Vagina (tissue), 2 donors: ENCODE measurements around the gene EEF1AKMT4. TPM values are rescaled to one million over a fixed set of nuclear protein-coding genes. Genes with fewer than 3 reads are reported as not detected.

Experiments
- DNase-seq, 2 donors: peaks; one replicate each; pipeline ENCODE4 v3.0.0-alpha.2; 2017; ENCODE audit errors: extremely low spot score in 2 of 2
- H3K27ac ChIP-seq: fragments of 200-600 bp; sonication (generic); one replicate; pipeline ENCODE4 v1.5.1; 2019
- H3K27me3 ChIP-seq: fragments of 200-600 bp; sonication (generic); one replicate; pipeline ENCODE4 v1.5.1; 2019
- H3K36me3 ChIP-seq, 2 donors: fragments of 200-600 bp; sonication (generic); one replicate each; pipeline ENCODE4 v1.5.1; 2017 to 2019
- H3K4me1 ChIP-seq: fragments of 200-600 bp; sonication (generic); one replicate; pipeline ENCODE4 v1.5.1; 2019
- H3K4me3 ChIP-seq, 2 donors: fragments of 200-600 bp; sonication (generic); 1 replicate in 1 of 2; 2 replicates in 1 of 2; pipeline ENCODE4 v1.5.1; 2016 to 2019
- H3K9me3 ChIP-seq: fragments of 200-600 bp; sonication (generic); one replicate; pipeline ENCODE4 v1.5.1; 2019
- POLR2A ChIP-seq, 2 donors: fragments of 450-650 bp; IDR thresholded peaks; one replicate each; pipeline ENCODE4 v1.6.1; 2017; ENCODE audit warnings: antibody characterized with exemption in 2 of 2, mild to moderate bottlenecking in 2 of 2, moderate library complexity in 2 of 2
- POLR2AphosphoS5 ChIP-seq, 2 donors: sonication (generic); formaldehyde crosslinking; IDR thresholded peaks; one replicate each; pipeline ENCODE4 v1.9.0; 2017; ENCODE audit warnings: antibody characterized with exemption in 2 of 2, mild to moderate bottlenecking in 2 of 2, low read depth in 1 of 2; ENCODE audit not compliant: insufficient read depth in 1 of 2
- intact Hi-C: fragments of 100-400 bp; cut with DNase I; formaldehyde crosslinking; loops from one replicate; pipeline ENCODE4 v1.15.1; 2023
- total RNA-seq: library from RNA; depleted of rRNA; stranded (reverse); fragments of >200 nt; gene quantifications from one replicate; pipeline ENCODE4 v1.2.3, GENCODE V29; 2016
- TF ChIP-seq, protein P1 (sequence below), 3 experiments: fragments of 450-650 bp in 2 of 3; fragments of 200-600 bp in 1 of 3; sonication (generic) in 1 of 3; IDR thresholded peaks; one replicate each; pipeline ENCODE4 v1.5.1; 2017 to 2019; ENCODE audit warnings: antibody characterized with exemption in 3 of 3, mild to moderate bottlenecking in 2 of 3, moderate library complexity in 2 of 3

Gene EEF1AKMT4
- total RNA-seq, 1 donor from 2014 or later = 5.6 TPM

DNA sequence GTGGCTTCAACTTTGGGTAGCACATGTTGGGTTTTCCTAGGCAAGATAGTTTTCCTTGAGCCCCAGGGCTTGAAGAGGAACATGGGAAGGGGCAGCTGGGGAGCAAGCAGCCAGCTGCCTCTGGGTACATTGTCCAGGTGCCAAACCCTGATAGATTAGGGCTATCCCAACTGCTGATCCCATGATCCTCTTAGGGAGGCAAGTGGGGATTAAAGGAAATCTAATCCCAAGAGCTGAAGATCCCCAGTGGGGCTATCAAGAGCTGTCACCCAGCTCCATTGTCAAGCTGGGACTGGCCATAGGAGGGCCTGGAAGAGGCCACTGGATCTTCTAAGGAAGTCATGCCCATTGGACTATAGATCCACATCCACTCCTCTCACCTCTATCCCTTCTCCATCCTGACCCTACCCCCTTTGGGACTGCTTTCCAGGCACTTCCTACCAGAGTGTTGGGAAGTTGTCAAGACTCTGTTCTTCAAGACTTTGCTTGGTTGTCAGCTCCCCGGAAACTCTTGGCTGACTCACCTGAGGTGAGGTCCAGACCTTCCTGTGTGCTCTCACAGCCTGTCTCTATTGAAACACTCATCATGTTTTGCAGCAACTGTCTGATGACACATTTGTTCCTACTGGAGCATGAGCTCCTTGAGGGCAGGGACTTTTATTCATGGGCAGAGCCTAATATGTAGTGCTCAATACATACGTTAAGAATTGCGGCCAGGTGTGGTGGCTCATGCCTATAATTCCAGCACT, 6.0 kb downstream of the EEF1AKMT4 start:
- peaks cover 0 to 5% of the 10 kb centered on the region in 2 donors for H3K36me3 ChIP-seq
- no peak overlapping the region for H3K27ac ChIP-seq
- no peaks in the 10 kb centered on the region for H3K27me3 ChIP-seq
- intact Hi-C loops = no loop called here
- no peaks in the 10 kb centered on the region for H3K9me3 ChIP-seq
- peaks cover 9% of the 10 kb centered on the region for H3K4me1 ChIP-seq
- DNase-seq = no peak
- no peak overlapping the region for H3K4me3 ChIP-seq
- TF ChIP-seq POLR2AphosphoS5 (IDR thresholded peaks at IDR 0.05; ENCODE audit: insufficient read depth in 1 of 2, low read depth in 1 of 2) (no peak), POLR2A (IDR thresholded peaks at IDR 0.05) (no peak)
- TF ChIP-seq, protein P1, sequence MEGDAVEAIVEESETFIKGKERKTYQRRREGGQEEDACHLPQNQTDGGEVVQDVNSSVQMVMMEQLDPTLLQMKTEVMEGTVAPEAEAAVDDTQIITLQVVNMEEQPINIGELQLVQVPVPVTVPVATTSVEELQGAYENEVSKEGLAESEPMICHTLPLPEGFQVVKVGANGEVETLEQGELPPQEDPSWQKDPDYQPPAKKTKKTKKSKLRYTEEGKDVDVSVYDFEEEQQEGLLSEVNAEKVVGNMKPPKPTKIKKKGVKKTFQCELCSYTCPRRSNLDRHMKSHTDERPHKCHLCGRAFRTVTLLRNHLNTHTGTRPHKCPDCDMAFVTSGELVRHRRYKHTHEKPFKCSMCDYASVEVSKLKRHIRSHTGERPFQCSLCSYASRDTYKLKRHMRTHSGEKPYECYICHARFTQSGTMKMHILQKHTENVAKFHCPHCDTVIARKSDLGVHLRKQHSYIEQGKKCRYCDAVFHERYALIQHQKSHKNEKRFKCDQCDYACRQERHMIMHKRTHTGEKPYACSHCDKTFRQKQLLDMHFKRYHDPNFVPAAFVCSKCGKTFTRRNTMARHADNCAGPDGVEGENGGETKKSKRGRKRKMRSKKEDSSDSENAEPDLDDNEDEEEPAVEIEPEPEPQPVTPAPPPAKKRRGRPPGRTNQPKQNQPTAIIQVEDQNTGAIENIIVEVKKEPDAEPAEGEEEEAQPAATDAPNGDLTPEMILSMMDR (IDR thresholded peaks at IDR 0.05) = no peak

DNA sequence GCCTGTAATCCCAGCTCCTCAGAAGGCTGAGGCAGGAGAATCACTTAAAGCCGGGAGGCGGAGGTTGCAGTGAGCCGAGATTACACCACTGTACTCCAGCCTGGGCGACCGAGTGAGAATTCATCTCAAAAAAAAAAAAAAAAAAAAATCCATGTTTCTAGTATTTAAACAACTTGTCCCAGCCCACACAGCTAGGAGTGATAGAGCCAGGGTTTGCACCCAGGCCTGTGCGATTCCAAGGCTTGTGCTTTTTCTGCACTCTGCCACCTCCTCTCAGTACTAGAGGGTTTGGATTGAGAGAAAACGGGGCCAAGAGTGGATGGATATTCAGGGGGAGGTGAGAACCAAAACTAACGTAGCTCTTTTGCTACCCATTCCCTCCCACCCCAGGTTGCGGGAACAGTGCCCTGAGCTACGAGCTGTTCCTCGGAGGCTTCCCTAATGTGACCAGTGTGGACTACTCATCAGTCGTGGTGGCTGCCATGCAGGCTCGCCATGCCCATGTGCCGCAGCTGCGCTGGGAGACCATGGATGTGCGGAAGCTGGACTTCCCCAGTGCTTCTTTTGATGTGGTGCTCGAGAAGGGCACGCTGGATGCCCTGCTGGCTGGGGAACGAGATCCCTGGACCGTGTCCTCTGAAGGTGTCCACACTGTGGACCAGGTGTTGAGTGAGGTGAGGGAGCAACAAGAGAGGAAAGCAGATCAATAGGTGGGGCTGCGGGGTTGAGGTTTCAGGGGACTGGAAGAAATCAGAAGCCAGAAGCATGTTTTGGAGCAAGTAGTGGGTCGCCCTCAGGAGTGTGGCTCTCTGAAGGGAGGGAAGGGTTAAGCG, 7.8 kb downstream of the EEF1AKMT4 start:
- H3K27ac ChIP-seq = no peak overlapping the region
- peaks cover 3% of the 10 kb centered on the region for H3K27me3 ChIP-seq
- H3K9me3 ChIP-seq = no peaks in the 10 kb centered on the region
- peaks cover 21% of the 10 kb centered on the region for H3K4me1 ChIP-seq
- intact Hi-C loops = no loop called here
- TF ChIP-seq, protein P1 (IDR thresholded peaks at IDR 0.05) = no peak
- TF ChIP-seq POLR2AphosphoS5 (IDR thresholded peaks at IDR 0.05; ENCODE audit: insufficient read depth in 1 of 2, low read depth in 1 of 2) = no peak
- TF ChIP-seq POLR2A (IDR thresholded peaks at IDR 0.05) = no peak
- DNase-seq = peak in 1 of 2 donors; percentile 91
- H3K4me3 ChIP-seq = no peak overlapping the region
- H3K36me3 ChIP-seq = peaks cover 0 to 5% of the 10 kb centered on the region in 2 donors

DNA sequence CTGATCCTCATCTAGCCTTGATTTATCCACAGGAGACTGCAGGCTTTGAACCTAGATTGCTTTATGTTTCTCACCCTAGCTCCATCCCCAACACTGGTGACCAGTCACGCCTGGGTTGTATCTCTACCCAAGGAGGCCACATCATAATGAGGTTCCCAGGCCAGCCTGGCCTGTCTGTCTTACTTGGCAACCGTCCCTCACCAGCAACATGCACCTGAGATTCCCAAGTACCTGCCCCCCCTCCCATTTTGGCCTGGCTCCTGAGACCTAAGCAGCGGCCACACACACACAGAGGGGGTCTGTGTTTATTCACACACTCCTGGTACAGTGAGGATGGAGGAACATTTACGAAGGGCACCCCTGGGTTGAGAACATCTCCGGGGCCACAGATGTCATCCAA, 9.5 kb downstream of the EEF1AKMT4 start:
- no peak for TF ChIP-seq POLR2AphosphoS5 (IDR thresholded peaks at IDR 0.05; ENCODE audit: insufficient read depth in 1 of 2, low read depth in 1 of 2)
- TF ChIP-seq POLR2A (IDR thresholded peaks at IDR 0.05) = no peak
- TF ChIP-seq, protein P1 (IDR thresholded peaks at IDR 0.05) = no peak
- Histone ChIP-seq H3K9me3 (no peaks in the 10 kb centered on the region), H3K27me3 (peaks cover 9% of the 10 kb centered on the region), H3K27ac (no peak overlapping the region), H3K4me1 (peaks cover 24% of the 10 kb centered on the region), H3K36me3 (peaks cover 0 to 5% of the 10 kb centered on the region in 2 donors), H3K4me3 (no peak overlapping the region)
- intact Hi-C loops = no loop called here
- DNase-seq = no peak

DNA sequence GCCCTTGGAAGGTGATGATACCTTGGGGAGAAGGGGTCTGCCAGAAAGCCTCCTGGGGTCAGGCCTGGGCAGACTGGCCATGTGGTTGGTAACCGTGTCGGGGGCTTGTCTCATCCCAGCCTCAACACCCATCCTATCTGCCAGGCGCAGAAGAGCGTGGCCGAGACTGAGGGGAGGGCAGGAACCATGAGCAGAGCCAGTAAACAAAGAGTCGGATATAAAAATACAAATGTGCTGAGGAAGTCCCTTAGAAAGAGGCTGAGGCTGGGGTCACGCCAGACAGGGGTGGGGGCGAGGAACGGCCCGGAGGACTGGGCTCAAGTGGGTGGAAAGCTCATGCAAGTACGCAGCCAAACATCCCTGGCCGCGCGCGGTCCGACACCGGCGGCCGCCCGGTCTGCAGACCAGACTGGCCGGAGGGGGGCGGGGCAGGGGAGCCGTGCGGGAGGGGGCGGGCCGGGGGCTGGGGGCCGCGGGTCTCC, 10.0 kb downstream of the EEF1AKMT4 start:
- Histone ChIP-seq H3K27me3 (peaks cover 9% of the 10 kb centered on the region), H3K36me3 (peaks cover 0 to 5% of the 10 kb centered on the region in 2 donors), H3K4me1 (peaks cover 24% of the 10 kb centered on the region), H3K4me3 (no peak overlapping the region), H3K9me3 (no peaks in the 10 kb centered on the region), H3K27ac (no peak overlapping the region)
- TF ChIP-seq POLR2AphosphoS5 (IDR thresholded peaks at IDR 0.05; ENCODE audit: insufficient read depth in 1 of 2, low read depth in 1 of 2) = no peak
- no peak for DNase-seq
- intact Hi-C loops = no loop called here

DNA sequence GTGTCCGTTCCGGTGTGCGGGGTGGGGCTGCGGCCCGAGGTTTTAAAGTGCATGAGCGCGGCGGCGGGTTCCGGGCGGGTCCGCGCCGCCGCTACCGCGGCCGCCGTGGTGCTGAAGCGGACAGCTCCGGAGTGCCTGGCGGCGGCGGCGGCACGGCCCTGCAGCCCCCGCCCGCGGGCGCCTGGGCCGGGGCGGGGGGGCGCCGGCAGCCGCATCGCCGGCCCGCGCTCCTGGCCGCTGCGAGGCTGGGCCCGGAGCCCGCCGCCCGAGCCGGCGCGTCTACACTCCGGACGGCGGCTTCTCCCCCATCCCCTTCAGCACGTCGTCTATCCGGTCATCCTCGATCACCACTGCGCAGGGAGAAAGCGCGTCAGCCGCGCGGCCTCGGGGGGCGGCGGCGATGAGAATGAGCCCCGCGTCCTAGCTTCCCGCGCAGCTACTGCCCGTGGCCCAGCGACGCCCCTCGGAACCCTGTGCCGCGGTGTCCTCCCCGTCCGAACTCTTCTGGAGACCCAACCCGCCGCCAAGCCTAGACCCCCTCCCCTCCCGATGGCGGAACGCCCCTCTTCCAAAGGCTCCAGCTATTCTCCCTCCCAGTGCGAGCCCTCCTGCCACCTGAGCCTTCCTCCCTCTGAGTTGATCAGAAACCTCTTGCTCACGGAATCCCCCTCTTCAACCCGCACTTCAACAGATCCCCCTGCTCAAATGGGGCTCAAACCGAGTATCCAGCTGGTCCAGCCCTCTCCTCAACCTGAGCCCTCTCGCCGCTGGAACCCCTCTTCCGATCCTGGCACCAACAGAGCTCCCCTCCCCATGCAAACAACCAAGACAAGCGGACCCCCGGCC, 10.6 kb downstream of the EEF1AKMT4 start:
- no peak for DNase-seq
- intact Hi-C loops = no loop called here
- TF ChIP-seq POLR2A (IDR thresholded peaks at IDR 0.05) (no peak), POLR2AphosphoS5 (IDR thresholded peaks at IDR 0.05; ENCODE audit: insufficient read depth in 1 of 2, low read depth in 1 of 2) (no peak)
- TF ChIP-seq, protein P1 (IDR thresholded peaks at IDR 0.05) = no peak
- Histone ChIP-seq H3K9me3 (no peaks in the 10 kb centered on the region), H3K27ac (no peak overlapping the region), H3K4me1 (peaks cover 24% of the 10 kb centered on the region), H3K27me3 (peaks cover 9% of the 10 kb centered on the region), H3K4me3 (peak overlapping the region; percentile 36 to 49), H3K36me3 (peaks cover 0 to 5% of the 10 kb centered on the region in 2 donors)
